ENCODE results near the gene EXOC6B. TPM values are rescaled to one million over a fixed set of nuclear protein-coding genes. Genes with fewer than 3 reads are reported as not detected.

The EXOC6B gene
- total RNA-seq, 1 donor from 2014 or later = 13.8 TPM

GRCh38 chr2:72415781-72416475 lies 409.9 kb downstream of the EXOC6B start:
- H3K4me3 Mint-ChIP-seq = no peak overlapping the region
- ChIA-PET POLR2A (no interaction called here), CTCF (no interaction called here)
- H3K27ac Mint-ChIP-seq = no peak overlapping the region
- DNase-seq (no peak), ATAC-seq (ENCODE audit: low read depth) (no peak)
- H3K9me3 Mint-ChIP-seq = peaks cover 12% of the 10 kb centered on the region
- H3K27me3 Mint-ChIP-seq = no peaks in the 10 kb centered on the region
- TF ChIP-seq, protein P1, sequence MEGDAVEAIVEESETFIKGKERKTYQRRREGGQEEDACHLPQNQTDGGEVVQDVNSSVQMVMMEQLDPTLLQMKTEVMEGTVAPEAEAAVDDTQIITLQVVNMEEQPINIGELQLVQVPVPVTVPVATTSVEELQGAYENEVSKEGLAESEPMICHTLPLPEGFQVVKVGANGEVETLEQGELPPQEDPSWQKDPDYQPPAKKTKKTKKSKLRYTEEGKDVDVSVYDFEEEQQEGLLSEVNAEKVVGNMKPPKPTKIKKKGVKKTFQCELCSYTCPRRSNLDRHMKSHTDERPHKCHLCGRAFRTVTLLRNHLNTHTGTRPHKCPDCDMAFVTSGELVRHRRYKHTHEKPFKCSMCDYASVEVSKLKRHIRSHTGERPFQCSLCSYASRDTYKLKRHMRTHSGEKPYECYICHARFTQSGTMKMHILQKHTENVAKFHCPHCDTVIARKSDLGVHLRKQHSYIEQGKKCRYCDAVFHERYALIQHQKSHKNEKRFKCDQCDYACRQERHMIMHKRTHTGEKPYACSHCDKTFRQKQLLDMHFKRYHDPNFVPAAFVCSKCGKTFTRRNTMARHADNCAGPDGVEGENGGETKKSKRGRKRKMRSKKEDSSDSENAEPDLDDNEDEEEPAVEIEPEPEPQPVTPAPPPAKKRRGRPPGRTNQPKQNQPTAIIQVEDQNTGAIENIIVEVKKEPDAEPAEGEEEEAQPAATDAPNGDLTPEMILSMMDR (IDR thresholded peaks at IDR 0.05) = no peak
- intact Hi-C loops (cut with micrococcal nuclease) = no loop called here
- H3K4me1 Mint-ChIP-seq = no peaks in the 10 kb centered on the region
- no peaks in the 10 kb centered on the region for H3K36me3 Mint-ChIP-seq (ENCODE audit: low read depth)

- Mint-ChIP-seq H3K9me3 (peaks cover 9% of the 10 kb centered on the region), H3K36me3 (ENCODE audit: low read depth) (no peaks in the 10 kb centered on the region), H3K4me3 (no peak overlapping the region), H3K4me1 (no peaks in the 10 kb centered on the region), H3K27me3 (no peaks in the 10 kb centered on the region), H3K27ac (no peak overlapping the region)
- DNase-seq (no peak), ATAC-seq (ENCODE audit: low read depth) (no peak)
- TF ChIP-seq, protein P1 (IDR thresholded peaks at IDR 0.05) = no peak
- CTCF ChIA-PET = no interaction called here
- POLR2A ChIA-PET = no interaction called here
- intact Hi-C loops (cut with micrococcal nuclease) = no loop called here
Measured at GRCh38 chr2:72415241-72415661, 410.6 kb downstream of the EXOC6B start.

DNA sequence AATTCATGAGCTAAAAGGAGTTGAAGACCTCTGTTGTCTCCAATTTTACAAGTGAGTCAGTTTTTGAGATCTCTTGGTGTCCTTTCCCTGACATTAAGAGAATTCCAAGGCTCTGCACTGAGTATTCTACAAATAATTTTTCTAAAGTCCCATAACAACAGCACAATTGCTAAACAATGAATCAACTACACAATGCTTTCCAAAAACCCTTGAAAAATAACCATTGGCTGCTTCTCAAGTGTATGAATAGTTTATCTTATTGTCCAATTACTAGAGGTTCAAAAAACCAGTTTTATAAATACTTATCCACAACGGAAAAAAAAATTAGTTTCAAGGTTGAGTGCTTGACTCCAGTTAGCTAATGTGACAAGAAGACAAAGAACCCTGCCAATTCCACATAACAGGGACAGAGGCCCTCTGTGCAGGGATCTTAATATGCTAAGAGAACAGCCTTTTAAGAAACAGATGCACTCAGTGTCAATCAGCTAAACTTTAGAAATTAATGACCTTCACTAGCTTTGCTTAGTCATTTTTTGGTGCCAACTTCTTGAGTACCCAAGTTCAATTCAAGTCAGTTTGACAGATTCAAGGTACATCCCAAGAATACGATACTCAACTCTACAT lies 411.6 kb downstream of the EXOC6B start:
- Mint-ChIP-seq H3K4me1 (no peaks in the 10 kb centered on the region), H3K27me3 (no peaks in the 10 kb centered on the region), H3K4me3 (no peak overlapping the region), H3K9me3 (peaks cover 7% of the 10 kb centered on the region), H3K36me3 (ENCODE audit: low read depth) (no peaks in the 10 kb centered on the region), H3K27ac (no peak overlapping the region)
- no peak for DNase-seq
- intact Hi-C loops (cut with micrococcal nuclease) = no loop called here
- ATAC-seq (ENCODE audit: low read depth) = no peak
- CTCF ChIA-PET = no interaction called here
- TF ChIP-seq, protein P1 (IDR thresholded peaks at IDR 0.05) = no peak
- POLR2A ChIA-PET = no interaction called here

GRCh38 chr2:72413716-72414115 lies 412.1 kb downstream of the EXOC6B start:
- no peak for ATAC-seq (ENCODE audit: low read depth)
- TF ChIP-seq, protein P1 (IDR thresholded peaks at IDR 0.05) = no peak
- Mint-ChIP-seq H3K4me1 (no peaks in the 10 kb centered on the region), H3K4me3 (no peak overlapping the region), H3K9me3 (peaks cover 7% of the 10 kb centered on the region), H3K27ac (no peak overlapping the region), H3K27me3 (no peaks in the 10 kb centered on the region), H3K36me3 (ENCODE audit: low read depth) (no peaks in the 10 kb centered on the region)
- intact Hi-C loops (cut with micrococcal nuclease) = no loop called here
- ChIA-PET POLR2A (no interaction called here), CTCF (no interaction called here)
- DNase-seq = no peak

- Mint-ChIP-seq H3K27ac (no peak overlapping the region), H3K27me3 (no peaks in the 10 kb centered on the region), H3K9me3 (peaks cover 5% of the 10 kb centered on the region), H3K4me3 (no peak overlapping the region), H3K36me3 (ENCODE audit: low read depth) (no peaks in the 10 kb centered on the region), H3K4me1 (no peaks in the 10 kb centered on the region)
- ChIA-PET POLR2A (no interaction called here), CTCF (no interaction called here)
- no peak for DNase-seq
- intact Hi-C loops (cut with micrococcal nuclease) = no loop called here
- ATAC-seq (ENCODE audit: low read depth) = no peak
- TF ChIP-seq, protein P1 (IDR thresholded peaks at IDR 0.05) = no peak
Measured at GRCh38 chr2:72412214-72412613, 413.6 kb downstream of the EXOC6B start.

Data from activated B cell treated with CpG ODN at 0.5 μM for 24 hours (primary cell).